ENCODE results near the gene COL28A1. TPM values are rescaled to one million over a fixed set of nuclear protein-coding genes. Genes with fewer than 3 reads are reported as not detected.
"Not testable (repeated sequence)": the region's sequence is repeated elsewhere in the genome, so short reads cannot be mapped to it uniquely, and the experiment has no call there.

COL28A1 gene
- total RNA-seq, 1 donor from 2014 or later = 1.1 TPM

DNA sequence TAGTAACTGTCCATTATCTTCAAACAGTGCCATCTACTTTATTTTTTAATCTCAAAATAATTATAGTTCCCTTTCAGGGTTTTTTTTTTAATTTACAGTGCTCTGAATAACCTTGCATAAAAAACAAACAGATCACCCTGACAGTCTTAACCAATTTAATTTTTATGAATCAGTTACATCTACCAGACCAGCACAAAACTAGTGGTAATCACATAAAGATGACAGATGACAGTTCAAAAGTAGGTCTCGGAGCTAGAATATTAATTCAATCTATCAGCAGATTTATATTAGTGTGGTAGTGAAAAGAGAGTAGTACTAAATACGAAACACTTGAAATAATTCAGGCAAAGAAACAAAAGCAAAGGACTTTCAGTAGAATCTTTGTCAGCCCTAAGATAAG lies 53.9 kb downstream of the COL28A1 start:
- H3K4me1 Mint-ChIP-seq (ENCODE audit: unreplicated experiment) = no peaks in the 10 kb centered on the region
- H3K36me3 Mint-ChIP-seq (ENCODE audit: unreplicated experiment) = peaks cover 3% of the 10 kb centered on the region
- H3K27me3 Mint-ChIP-seq (ENCODE audit: unreplicated experiment) = no peaks in the 10 kb centered on the region
- DNase-seq (ENCODE audit: extremely low spot score, unreplicated experiment) = no peak
- no peak overlapping the region for H3K27ac Mint-ChIP-seq (ENCODE audit: unreplicated experiment)
- H3K9me3 Mint-ChIP-seq (ENCODE audit: unreplicated experiment) = peaks cover 24% of the 10 kb centered on the region
- H3K4me3 Mint-ChIP-seq (ENCODE audit: unreplicated experiment) = no peak overlapping the region
- TF ChIP-seq, protein P1, sequence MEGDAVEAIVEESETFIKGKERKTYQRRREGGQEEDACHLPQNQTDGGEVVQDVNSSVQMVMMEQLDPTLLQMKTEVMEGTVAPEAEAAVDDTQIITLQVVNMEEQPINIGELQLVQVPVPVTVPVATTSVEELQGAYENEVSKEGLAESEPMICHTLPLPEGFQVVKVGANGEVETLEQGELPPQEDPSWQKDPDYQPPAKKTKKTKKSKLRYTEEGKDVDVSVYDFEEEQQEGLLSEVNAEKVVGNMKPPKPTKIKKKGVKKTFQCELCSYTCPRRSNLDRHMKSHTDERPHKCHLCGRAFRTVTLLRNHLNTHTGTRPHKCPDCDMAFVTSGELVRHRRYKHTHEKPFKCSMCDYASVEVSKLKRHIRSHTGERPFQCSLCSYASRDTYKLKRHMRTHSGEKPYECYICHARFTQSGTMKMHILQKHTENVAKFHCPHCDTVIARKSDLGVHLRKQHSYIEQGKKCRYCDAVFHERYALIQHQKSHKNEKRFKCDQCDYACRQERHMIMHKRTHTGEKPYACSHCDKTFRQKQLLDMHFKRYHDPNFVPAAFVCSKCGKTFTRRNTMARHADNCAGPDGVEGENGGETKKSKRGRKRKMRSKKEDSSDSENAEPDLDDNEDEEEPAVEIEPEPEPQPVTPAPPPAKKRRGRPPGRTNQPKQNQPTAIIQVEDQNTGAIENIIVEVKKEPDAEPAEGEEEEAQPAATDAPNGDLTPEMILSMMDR (IDR thresholded peaks at IDR 0.05) = no peak

DNA sequence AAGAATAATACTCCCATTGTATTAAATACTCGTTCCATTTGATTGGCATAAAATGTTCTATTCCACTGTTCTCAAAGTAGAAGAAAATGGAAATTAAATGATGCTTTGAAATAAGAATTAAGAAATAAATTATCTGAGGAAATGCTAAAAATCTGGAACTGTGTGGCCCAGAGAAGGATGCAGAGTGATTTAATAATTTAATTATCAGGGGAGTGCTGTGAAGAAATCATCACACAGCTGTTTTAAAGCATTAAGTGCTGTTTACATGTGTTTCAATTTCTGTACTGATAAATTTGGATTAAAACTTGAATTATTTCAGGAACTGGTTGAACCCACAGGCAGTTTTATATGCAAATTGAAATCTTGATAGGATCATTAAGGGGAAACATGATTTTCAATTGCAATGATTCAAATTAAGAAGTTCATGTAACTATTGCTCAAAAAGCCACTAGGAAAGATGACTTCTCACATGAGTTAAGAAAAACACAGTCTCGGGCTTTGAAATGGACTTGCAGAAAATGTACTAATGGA lies 56.3 kb downstream of the COL28A1 start:
- Mint-ChIP-seq H3K4me3 (ENCODE audit: unreplicated experiment) (no peak overlapping the region), H3K27me3 (ENCODE audit: unreplicated experiment) (no peaks in the 10 kb centered on the region), H3K36me3 (ENCODE audit: unreplicated experiment) (peaks cover 3% of the 10 kb centered on the region), H3K4me1 (ENCODE audit: unreplicated experiment) (no peaks in the 10 kb centered on the region), H3K9me3 (ENCODE audit: unreplicated experiment) (peaks cover 8% of the 10 kb centered on the region), H3K27ac (ENCODE audit: unreplicated experiment) (no peak overlapping the region)
- TF ChIP-seq, protein P1 (IDR thresholded peaks at IDR 0.05) = no peak
- DNase-seq (ENCODE audit: extremely low spot score, unreplicated experiment) = no peak

DNA sequence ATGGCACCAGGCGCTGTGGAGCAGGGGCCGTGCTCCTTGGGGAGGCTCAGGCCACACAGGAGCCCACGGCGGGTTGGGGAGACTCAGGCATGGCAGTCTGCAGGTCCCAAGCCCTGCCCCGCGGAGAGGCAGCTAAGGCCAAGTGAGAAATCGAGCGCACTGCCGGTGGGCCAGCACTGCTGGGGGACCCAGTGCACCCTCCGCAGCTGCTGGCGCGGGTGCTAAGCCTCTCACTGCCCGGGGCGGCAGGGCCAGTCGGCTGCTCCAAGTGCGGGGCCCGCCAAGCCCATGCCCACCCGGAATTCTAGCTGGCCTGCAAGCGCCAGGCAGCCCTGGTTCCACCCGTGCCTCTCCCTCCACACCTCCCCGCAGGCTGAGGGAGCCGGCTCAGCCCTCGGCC lies 57.1 kb downstream of the COL28A1 start:
- H3K36me3 Mint-ChIP-seq (ENCODE audit: unreplicated experiment) = peaks cover 3% of the 10 kb centered on the region
- DNase-seq (ENCODE audit: extremely low spot score, unreplicated experiment) = no peak
- H3K9me3 Mint-ChIP-seq (ENCODE audit: unreplicated experiment) = peaks cover 5% of the 10 kb centered on the region
- H3K27me3 Mint-ChIP-seq (ENCODE audit: unreplicated experiment) = no peaks in the 10 kb centered on the region
- no peak overlapping the region for H3K27ac Mint-ChIP-seq (ENCODE audit: unreplicated experiment)
- H3K4me3 Mint-ChIP-seq (ENCODE audit: unreplicated experiment) = no peak overlapping the region
- TF ChIP-seq, protein P1 (IDR thresholded peaks at IDR 0.05) = no peak
- no peaks in the 10 kb centered on the region for H3K4me1 Mint-ChIP-seq (ENCODE audit: unreplicated experiment)

DNA sequence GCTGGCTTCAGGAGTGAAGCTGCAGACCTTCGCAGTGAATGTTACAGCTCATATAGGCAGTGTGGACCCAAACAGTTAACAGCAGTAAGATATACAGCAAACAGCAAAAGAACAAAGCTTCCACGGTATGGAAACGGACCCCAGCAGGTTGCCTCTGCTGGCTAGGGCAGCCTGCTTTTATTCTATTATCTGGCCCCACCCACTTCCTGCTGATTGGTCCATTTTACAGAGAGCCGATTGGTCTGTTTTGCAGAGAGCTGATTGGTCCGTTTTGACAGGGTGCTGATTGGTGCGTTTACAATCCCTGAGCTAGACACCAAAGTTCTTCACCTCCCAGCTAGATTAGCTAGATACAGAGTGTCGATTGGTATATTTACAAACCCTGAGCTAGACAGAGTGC lies 58.0 kb downstream of the COL28A1 start:
- not testable (repeated sequence) for DNase-seq (ENCODE audit: extremely low spot score, unreplicated experiment); H3K27me3 Mint-ChIP-seq (ENCODE audit: unreplicated experiment); H3K36me3 Mint-ChIP-seq (ENCODE audit: unreplicated experiment); H3K4me1 Mint-ChIP-seq (ENCODE audit: unreplicated experiment); H3K27ac Mint-ChIP-seq (ENCODE audit: unreplicated experiment); H3K4me3 Mint-ChIP-seq (ENCODE audit: unreplicated experiment)
- H3K9me3 Mint-ChIP-seq (ENCODE audit: unreplicated experiment) = peaks cover 12% of the 10 kb centered on the region

DNA sequence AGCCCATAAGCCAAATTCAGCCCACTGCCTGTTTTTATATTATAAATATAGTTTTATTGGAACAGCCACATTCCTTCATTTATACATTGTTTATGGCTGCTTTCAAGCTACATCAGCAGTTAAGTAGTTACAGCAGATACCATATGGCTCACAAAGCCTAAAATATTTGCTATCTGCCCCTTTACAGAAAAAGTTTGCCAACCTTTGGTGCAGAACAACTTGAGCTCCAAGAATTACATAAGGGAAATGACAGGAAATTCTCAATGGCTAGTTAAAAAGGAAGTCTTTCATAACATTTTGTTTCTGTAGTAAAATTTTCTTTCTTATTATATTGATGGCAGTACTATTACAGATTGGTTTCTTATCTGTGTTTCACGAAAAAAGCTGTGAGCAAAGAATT lies 59.3 kb downstream of the COL28A1 start:
- H3K27ac Mint-ChIP-seq (ENCODE audit: unreplicated experiment) = no peak overlapping the region
- DNase-seq (ENCODE audit: extremely low spot score, unreplicated experiment) = no peak
- H3K27me3 Mint-ChIP-seq (ENCODE audit: unreplicated experiment) = peaks cover 5% of the 10 kb centered on the region
- TF ChIP-seq, protein P1 (IDR thresholded peaks at IDR 0.05) = no peak
- no peak overlapping the region for H3K4me3 Mint-ChIP-seq (ENCODE audit: unreplicated experiment)
- H3K9me3 Mint-ChIP-seq (ENCODE audit: unreplicated experiment) = peaks cover 18% of the 10 kb centered on the region
- H3K4me1 Mint-ChIP-seq (ENCODE audit: unreplicated experiment) = no peaks in the 10 kb centered on the region
- H3K36me3 Mint-ChIP-seq (ENCODE audit: unreplicated experiment) = peaks cover 4% of the 10 kb centered on the region

DNA sequence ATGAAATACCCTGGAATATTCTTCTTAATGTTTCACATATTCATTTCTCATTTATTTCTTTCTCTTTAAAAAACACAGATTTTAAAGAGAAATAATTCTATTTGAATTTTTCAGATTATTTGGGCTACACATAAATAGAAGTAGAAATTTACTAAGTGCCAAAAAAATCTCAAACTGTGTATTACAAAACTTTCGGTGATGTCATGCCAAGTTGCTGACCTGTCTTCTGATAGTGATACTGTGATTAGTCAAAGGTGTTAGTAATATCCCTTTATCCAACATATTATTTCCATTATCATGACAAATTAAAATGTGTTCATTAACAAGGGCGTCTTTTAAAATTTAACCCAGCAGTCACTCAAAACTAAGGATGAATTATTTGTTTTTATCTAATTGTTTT lies 60.1 kb downstream of the COL28A1 start:
- TF ChIP-seq, protein P1 (IDR thresholded peaks at IDR 0.05) = no peak
- Mint-ChIP-seq H3K4me3 (ENCODE audit: unreplicated experiment) (no peak overlapping the region), H3K27ac (ENCODE audit: unreplicated experiment) (no peak overlapping the region)

More for the DNA sequence above, 60.1 kb downstream of the COL28A1 start:
- H3K9me3 Mint-ChIP-seq (ENCODE audit: unreplicated experiment) = peaks cover 18% of the 10 kb centered on the region
- H3K36me3 Mint-ChIP-seq (ENCODE audit: unreplicated experiment) = peaks cover 4% of the 10 kb centered on the region
- no peak for DNase-seq (ENCODE audit: extremely low spot score, unreplicated experiment)
- peaks cover 5% of the 10 kb centered on the region for H3K27me3 Mint-ChIP-seq (ENCODE audit: unreplicated experiment)
- H3K4me1 Mint-ChIP-seq (ENCODE audit: unreplicated experiment) = no peaks in the 10 kb centered on the region
